GM19193 (cell line): Measurements from ENCODE around the gene CNTNAP5.

Source experiments
- POLR2A ChIP-seq: IDR thresholded peaks from 4 replicates; pipeline ENCODE4 v1.6.1; 2011; ENCODE audit not compliant: insufficient read depth, insufficient read length; ENCODE audit errors: extremely low read depth

Gene CNTNAP5

DNA sequence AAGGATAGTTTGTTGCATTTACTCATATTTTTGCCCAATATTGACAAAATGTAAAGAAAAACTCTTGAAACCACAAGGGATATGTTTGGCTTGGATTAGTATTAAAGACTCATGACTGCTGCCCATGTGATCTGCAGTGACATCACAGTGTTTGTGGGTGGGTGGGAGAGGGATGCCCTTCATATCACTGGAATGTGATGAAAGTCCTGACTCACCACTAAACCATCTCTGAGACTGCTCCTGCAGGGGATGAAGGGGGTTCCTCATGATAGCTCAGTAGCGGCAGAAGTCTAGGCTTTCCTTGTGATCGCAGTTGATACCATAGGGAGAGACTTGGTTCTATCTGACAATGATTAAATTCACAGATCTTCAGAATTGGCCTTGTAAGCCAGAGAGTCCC is 451.2 kb downstream of the CNTNAP5 start:
- TF ChIP-seq POLR2A = no peak

DNA sequence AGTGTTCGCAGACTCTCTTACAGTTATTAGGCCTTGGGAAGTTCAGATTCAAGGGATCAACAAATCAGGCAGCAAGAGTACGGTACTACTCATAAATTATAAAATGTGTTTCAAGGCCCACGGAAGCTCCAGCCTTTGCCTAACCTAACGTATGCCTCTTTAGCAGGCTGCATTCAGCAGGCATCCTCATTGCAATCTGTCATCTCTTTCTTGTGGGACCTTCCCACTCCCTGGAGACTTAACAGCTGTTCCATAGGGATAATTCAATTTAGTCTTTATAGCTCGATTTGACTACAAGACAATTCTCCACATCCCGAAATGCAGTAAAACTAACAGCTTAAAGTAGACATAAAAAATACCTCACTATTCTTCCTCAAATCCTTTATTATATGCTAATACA is 453.7 kb downstream of the CNTNAP5 start:
- TF ChIP-seq POLR2A = no peak

DNA sequence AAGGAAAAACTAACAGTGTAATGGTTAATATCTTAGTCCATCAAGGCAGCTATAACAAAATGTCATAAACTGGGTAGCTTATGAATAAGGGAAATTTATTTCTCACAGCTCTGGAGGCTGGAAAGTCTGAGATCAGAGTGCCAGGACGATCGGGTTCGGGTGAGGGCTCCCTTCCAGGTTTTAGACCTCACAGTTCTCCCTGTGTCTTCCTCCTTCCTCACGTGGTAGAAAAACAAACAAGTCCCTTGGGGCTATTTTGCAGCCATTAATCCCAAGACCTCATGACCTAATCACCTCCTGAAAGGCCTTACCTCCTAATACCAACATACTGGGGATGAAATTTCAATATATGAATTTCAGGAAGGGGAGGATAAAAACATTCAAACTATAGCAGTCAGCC is 455.9 kb downstream of the CNTNAP5 start:
- TF ChIP-seq POLR2A = no peak

DNA sequence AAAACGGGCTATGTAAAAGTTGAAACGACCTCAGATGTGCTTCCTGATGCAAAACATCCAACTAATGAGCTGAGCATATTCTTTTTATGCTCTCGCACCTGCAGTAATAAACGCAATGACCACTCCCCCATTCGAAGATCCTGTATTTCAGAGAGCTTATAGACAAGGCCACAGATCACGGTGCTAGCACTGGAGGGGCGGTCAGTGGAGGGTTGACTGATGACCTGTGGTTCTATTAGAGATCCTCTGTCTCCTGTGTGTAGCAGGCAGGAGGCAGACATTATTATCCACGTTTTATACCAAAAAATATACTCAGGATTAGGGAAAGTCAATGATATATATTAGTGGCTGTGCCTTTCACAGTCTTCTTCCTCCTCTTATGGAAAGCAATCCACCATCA is 457.0 kb downstream of the CNTNAP5 start:
- no peak for TF ChIP-seq POLR2A

DNA sequence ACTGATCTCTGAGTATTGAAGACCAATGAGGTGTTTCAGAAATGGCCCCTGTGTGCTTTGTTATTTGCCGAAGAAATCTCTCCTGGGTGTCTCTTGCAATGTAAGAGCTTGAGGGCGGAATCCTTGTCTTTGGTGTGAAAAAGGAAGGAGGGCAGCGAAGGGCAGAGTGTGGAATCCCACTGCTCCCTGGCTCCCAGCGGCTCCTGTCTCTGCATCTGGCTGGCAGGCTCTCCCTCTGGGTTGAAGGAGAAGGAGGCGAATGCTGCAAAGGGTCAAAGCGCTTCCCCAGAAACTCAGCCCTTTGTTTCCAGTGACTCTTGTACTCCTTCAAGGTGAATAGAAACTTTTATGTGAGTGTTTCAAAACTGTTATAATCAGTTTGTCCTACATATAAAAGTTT is 457.5 kb downstream of the CNTNAP5 start:
- no peak for TF ChIP-seq POLR2A

DNA sequence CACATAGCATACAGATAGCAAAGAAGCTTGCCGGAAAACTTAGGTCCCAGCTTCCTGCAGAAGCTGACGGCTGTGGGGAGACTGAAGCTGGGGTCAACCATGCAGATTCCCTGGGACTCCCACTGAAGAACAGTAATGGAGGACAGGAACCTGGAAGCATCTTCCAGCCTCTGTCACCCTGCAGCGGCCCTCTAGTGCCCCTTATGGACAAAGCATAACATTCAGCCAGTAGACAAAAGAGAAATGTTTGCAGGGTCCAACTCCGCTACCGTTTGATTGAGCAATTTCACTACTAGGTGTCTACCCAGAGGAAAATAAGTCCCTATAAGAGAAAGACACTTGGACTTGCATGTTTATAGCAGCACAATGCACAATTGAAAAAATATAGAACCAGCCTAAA is 460.6 kb downstream of the CNTNAP5 start:
- no peak for TF ChIP-seq POLR2A

DNA sequence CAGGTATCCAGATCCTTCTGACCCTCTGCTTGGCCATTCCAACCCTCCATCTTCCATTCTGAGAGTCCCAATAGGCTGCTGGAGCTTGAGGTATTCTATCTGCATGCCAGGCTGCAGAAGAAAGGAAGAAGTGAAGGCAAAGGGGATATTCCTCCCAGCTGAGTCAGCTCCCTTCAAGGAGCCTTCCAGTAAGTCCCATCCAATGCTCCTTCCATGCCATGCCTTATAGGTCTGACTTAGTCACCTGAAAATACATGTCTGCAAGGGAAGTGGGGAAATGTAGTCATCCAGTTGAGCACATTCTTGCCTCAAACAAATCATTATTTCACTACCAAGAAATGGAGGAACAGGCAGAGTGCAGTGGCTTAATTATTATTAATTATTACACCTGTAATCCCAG is 464.6 kb downstream of the CNTNAP5 start:
- TF ChIP-seq POLR2A = no peak

DNA sequence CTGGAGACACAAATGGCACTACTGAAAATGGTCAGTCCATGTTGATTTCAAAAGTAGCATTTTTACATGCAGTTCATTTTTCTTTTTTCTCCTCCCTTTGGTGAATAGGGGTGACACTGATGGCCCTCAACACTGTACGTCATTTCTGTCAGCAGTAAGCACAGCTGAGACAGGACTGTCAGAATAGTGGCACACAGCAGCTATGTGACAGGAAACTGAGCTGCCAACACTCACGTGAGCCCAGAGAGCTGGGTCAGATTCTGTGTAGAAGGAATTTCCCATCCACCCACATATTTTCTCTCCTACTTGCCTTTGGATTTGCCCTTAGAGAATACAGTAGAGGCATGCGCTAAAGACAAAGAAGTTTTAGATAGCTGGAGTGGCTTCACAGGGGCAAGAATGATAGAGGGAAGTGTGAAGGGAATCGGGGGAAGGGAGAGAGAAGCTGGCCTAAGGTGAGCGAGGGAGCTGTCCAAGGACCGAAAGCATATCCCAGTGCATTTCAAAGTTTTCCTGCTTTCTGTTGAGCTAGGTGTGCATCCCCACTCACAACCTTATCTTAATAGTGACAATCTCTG is 476.6 kb downstream of the CNTNAP5 start:
- no peak for TF ChIP-seq POLR2A

DNA sequence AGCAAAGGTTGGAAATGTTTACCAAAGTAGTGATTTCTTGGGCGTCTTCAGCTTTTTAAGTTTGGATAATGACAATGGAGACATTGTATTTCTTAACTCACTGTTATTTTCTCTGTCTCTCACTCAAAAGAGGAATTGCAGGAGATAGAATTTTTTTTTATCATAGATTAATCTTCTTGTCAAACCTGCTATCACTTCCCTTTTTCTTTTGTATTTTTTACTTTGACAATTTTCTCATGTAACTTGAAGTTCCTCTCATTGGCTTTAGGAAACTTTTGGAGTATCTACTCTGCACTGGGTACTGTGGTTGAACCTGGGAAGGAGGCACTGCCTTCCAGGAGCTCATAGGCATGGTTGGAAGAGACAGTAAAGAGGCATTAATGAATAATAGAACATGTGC is 489.1 kb downstream of the CNTNAP5 start:
- no peak for TF ChIP-seq POLR2A

DNA sequence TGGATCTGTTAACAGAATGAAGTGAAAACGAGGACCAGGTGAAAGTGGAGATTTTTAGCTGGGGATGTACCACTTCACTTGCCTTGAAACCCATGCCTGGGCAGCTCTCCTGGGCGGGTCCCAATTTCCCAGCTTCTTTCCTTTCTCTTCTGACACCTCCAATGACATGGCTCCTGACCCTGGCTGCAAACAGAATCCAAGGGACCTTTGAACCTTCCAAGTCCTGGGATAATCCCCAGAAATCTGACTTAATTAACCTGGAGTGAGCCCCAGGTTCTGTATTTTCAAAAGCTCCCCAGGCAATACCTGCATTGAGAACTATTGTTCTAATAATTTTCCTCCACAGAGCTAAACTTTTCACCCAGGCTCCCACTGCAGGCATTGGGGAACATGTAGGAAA is 495.9 kb downstream of the CNTNAP5 start:
- no peak for TF ChIP-seq POLR2A

DNA sequence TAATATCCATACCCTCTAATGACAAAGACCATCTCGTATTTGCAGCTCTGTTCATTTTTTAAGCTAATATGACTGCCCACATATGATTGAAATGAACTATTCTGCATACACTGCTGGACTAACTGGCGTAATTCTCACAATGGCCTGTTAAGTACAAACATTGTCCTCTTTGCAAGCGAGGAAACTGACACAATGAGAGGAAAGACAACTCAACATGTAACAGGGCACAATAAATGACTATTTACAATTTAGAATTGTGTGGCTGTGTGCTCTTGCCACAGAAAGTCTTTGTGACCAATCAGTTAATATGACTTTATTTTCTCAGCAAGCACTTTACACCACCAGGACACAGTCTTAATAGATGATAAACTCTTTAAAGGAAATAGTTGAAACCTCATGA is 498.0 kb downstream of the CNTNAP5 start:
- TF ChIP-seq POLR2A = no peak

DNA sequence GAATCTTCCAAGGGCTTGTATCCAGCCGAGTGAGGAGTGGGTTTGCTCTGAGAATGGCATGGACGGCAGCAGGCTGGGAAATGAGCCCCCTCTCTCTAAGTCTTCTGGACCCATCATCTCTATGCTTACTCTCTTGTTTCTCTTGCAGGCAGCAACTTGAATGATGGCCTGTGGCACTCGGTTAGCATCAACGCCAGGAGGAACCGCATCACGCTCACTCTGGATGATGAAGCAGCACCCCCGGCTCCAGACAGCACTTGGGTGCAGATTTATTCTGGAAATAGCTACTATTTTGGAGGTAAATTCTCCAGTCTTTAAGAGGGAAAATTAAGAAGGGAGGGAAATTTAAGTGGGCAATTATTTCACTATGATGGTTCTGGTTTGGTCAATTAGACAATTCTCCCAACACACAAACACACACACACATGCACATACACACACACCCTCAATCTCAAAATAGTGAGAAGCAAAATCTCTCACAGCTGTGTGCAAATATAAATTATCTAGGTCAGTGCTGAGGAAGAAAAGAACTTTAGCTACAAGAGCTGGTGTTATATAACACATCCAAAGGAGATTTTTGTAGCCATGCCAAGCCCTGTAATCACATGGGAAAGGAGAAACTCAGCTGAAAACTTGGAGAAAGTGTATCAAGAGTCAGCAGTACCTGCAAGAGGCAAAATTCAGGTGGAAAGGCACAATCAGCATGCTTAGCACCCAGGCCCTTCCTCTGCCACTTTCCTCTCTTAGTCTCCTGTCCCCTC is 499.2 kb downstream of the CNTNAP5 start:
- no peak for TF ChIP-seq POLR2A

DNA sequence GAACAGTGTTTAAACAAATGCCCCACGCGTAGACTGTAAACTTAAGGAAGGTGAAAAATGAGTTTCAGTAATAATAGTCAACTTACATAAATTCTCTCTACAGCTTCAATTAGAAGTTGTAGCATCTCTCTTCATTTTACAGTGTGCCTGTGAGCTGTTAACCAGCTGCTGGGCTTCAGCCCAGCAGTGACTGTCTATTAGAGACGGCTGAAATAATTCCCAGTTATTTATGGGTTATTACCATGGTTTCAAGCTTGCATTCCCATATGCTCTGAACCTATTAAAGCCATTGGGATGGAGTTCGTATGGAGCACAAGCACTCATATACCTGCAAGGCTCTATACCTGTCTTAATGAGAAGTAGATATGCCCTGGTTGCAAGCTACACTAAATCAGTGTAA is 501.1 kb downstream of the CNTNAP5 start:
- no peak for TF ChIP-seq POLR2A

DNA sequence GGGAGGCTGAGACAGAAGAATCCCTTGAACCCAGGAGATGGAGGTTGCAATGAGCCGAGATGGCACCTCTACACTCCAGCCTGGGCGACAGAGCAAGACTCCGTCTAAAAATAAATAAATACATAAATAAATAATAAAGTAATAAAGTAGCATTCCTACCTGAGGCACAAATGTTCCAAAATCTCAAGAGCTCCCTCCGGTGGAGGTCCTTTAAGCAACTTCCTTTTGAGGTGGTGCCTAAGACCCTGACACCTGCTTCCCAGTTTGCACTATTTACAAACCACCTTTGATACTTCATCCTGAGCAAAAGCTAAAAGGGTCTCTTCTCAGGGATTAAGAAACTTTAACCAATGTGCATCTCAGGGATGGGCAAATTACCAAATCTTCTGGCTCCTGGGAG is 505.1 kb downstream of the CNTNAP5 start:
- no peak for TF ChIP-seq POLR2A

DNA sequence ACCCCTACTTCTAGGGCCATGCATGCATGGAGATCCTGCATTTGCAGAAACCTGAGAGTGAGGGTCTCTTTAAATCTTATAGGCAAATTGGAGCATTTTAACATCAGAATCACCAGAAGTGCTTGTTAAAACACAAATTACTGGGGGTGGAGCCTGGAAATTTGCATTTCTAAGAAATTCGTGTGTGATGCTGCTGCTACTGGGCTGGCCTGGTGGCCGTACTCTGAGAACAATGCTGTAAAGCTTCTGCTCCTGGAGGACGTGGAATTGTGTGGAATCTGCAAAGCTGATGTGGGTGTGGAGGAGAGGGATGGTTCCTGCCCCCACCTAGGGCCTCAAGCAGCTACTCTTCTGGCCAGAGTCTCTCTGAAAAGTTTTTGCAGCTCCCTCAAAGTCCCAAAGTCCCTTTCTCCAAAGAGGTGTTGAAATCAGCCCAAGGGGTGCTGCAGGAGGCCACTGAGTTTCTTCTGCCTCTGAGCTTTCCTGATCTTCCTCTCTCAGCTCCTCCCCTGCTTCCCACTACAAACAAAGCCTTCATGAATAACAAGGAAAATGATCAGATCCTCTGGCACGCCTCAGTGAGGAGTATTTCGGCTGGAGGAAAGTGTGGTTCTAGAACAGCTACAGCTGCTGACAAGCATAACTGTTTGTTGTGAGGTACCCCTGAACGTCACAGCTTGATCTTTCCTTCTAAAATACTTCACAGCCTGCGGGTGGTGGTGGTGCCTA is 508.3 kb downstream of the CNTNAP5 start:
- no peak for TF ChIP-seq POLR2A

DNA sequence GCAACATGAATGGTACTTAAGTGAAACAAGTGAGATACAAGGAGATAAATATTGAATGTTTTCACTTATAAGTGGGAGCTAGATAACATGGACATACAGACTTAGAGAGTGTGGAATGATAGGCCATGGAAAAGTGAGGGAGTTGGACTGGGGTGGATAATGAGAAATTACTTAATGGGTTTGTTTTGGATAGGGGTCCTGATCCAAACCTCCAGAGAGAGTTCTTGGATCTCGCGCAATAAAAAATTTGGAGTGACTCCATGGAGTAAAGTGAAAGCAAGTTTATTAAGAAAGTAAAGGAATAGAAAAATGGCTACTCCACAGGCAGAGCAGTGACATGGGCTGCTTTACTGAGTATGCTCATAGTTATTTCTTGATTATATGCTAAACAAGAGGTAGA is 508.9 kb downstream of the CNTNAP5 start:
- TF ChIP-seq POLR2A = no peak

DNA sequence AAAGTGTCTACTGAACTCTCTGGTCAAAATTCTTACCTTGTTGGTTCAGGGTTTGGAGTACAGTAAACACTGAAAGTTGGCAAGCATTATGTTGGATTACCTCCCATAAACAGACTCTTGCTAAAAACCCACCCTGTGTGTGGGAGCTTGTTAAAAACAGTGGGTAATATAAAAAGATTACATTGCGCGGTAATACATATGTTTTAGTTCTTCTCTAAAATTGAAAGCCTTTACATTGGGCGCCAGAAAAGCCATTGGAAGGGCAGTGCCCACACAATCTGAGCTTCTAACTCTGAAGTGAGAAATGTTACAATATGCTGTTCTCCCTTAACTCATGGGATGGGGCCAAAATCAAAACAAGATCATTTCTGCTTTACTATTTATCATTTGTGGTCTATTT is 510.7 kb downstream of the CNTNAP5 start:
- no peak for TF ChIP-seq POLR2A

DNA sequence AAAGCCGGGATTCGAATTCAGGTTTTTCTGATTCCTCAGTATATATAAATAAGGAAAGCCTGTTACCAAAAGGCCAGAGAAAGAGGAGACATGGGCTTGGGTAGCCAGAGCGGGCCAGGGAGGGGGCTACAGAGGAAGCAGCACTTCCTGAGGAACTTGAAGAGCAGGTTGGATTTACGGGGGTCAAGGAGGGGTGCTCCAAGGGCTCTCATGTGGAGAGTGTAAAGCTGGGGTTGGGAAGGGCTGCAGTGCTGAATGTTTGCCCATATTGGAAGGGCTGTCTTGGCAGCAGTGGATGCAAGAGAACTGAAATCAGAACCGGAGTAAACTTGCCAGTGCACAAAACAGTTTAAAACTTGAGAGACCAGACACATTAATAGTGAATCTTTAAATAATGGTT is 511.5 kb downstream of the CNTNAP5 start:
- TF ChIP-seq POLR2A = no peak
